Liver (tissue), 9 donors: ENCODE data around the gene LSM12. TPM values are rescaled to one million over a fixed set of nuclear protein-coding genes. Genes with fewer than 3 reads are reported as not detected.

Experiments
- DNase-seq: peaks from one replicate; pipeline ENCODE4 v3.0.0-alpha.2; 2017; ENCODE audit warnings: low spot score
- H3K27ac ChIP-seq, 2 donors: one replicate each; pipeline ENCODE4 v1.7.0; 2013; ENCODE audit warnings: inconsistent platforms in 2 of 2, low read length in 2 of 2, control low read depth in 1 of 2, low read depth in 1 of 2, mild to moderate bottlenecking in 1 of 2
- H3K27me3 ChIP-seq, 4 donors: one replicate each; pipeline versions ENCODE4 v1.6.1 to v1.7.0; 2013; ENCODE audit warnings: low read length in 3 of 4, inconsistent platforms in 1 of 4, mild to moderate bottlenecking in 1 of 4, moderate library complexity in 1 of 4; ENCODE audit not compliant: control insufficient read depth in 4 of 4, insufficient read depth in 4 of 4
- H3K36me3 ChIP-seq, 4 donors: one replicate each; pipeline versions ENCODE4 v1.6.1 to v1.7.0; 2013; ENCODE audit warnings: low read length in 3 of 4, mild to moderate bottlenecking in 3 of 4, low read depth in 1 of 4, moderate library complexity in 1 of 4; ENCODE audit not compliant: control insufficient read depth in 4 of 4, insufficient read depth in 3 of 4
- H3K4me1 ChIP-seq, 4 donors: one replicate each; pipeline versions ENCODE4 v1.6.1 to v1.7.0; 2013; ENCODE audit warnings: low read length in 3 of 4, mild to moderate bottlenecking in 3 of 4, moderate library complexity in 1 of 4; ENCODE audit not compliant: control insufficient read depth in 4 of 4, insufficient read depth in 4 of 4
- H3K4me3 ChIP-seq, 3 donors: one replicate each; pipeline versions ENCODE4 v1.6.1 to v1.7.0; 2013; ENCODE audit warnings: low read length in 3 of 3, control low read depth in 1 of 3, low read depth in 1 of 3, mild to moderate bottlenecking in 1 of 3
- H3K9ac ChIP-seq, 2 donors: one replicate each; pipeline ENCODE4 v1.7.0; 2013; ENCODE audit warnings: low read length in 2 of 2, mild to moderate bottlenecking in 2 of 2, moderate library complexity in 2 of 2, control low read depth in 1 of 2, low read depth in 1 of 2
- H3K9me3 ChIP-seq, 4 donors: one replicate each; pipeline versions ENCODE4 v1.6.1 to v1.7.0; 2013; ENCODE audit warnings: low read length in 3 of 4; ENCODE audit not compliant: control insufficient read depth in 4 of 4
- FOXA1 ChIP-seq: IDR thresholded peaks from 2 replicates; pipeline ENCODE4 v1.6.1; 2016; ENCODE audit warnings: antibody characterized with exemption
- GABPA ChIP-seq, 2 donors: IDR thresholded peaks in 1 of 2; conservative IDR thresholded peaks in 1 of 2; 2 replicates each; pipeline ENCODE4 v1.6.1; 2016; ENCODE audit warnings: antibody characterized with exemption in 2 of 2, mild to moderate bottlenecking in 1 of 2, moderate library complexity in 1 of 2
- HNF4A ChIP-seq, 2 donors: conservative IDR thresholded peaks; 2 replicates each; pipeline ENCODE4 v1.6.1; 2016; ENCODE audit warnings: antibody characterized with exemption in 2 of 2, mild to moderate bottlenecking in 2 of 2
- HNF4G ChIP-seq: IDR thresholded peaks from 2 replicates; pipeline ENCODE4 v1.6.1; 2016; ENCODE audit warnings: antibody characterized with exemption
- NR2F2 ChIP-seq: IDR thresholded peaks from 2 replicates; pipeline ENCODE4 v1.6.1; 2016; ENCODE audit warnings: antibody characterized with exemption
- RAD21 ChIP-seq, 2 donors: IDR thresholded peaks; 2 replicates each; pipeline ENCODE4 v1.6.1; 2016; ENCODE audit warnings: antibody characterized with exemption in 2 of 2, mild to moderate bottlenecking in 2 of 2
- SP1 ChIP-seq: IDR thresholded peaks from 2 replicates; pipeline ENCODE4 v1.6.1; 2018; ENCODE audit warnings: antibody characterized with exemption, mild to moderate bottlenecking
- YY1 ChIP-seq: IDR thresholded peaks from 2 replicates; pipeline ENCODE4 v1.6.1; 2016; ENCODE audit warnings: antibody characterized with exemption, mild to moderate bottlenecking
- WGBS: extraction: QIAGEN DNeasy Blood & Tissue Kit; methylation state at CpG from one replicate; pipeline ENCODE4 v1.1.7; 2013; 5-methylcytosine and 5-hydroxymethylcytosine counted together
- polyA plus RNA-seq, 2 donors: library from polyadenylated mRNA; stranded (reverse) in 1 of 2; unstranded in 1 of 2; fragments of 200-250 nt in 1 of 2; fragments of >200 nt in 1 of 2; fragmentation: Nextera tagmentation in 1 of 2; extraction: Ambion mirVana in 1 of 2; gene quantifications; one replicate each; pipeline versions ENCODE4 v1.2.1 to v1.2.3, GENCODE V29; 2013 to 2015
- total RNA-seq, 2 donors: library from RNA; depleted of rRNA; stranded (reverse); fragments of >200 nt; gene quantifications; one replicate each; pipeline ENCODE4 v1.2.3, GENCODE V29; 2014
- TF ChIP-seq, protein P1 (sequence below): IDR thresholded peaks from 2 replicates; pipeline ENCODE4 v1.6.1; 2016; ENCODE audit warnings: antibody characterized with exemption
- TF ChIP-seq, protein P2 (sequence below): IDR thresholded peaks from 2 replicates; pipeline ENCODE4 v1.6.1; 2016; ENCODE audit warnings: antibody characterized with exemption, mild to moderate bottlenecking
- TF ChIP-seq, protein P3 (sequence below): fragments of 150-350 bp; IDR thresholded peaks from 2 replicates; pipeline ENCODE4 v1.5.1; 2017; ENCODE audit warnings: improper control_type of control experiment, low read depth, low read length; ENCODE audit not compliant: missing input control
- TF ChIP-seq, protein P4 (sequence below): IDR thresholded peaks from 2 replicates; pipeline ENCODE4 v1.6.1; 2016; ENCODE audit warnings: antibody characterized with exemption
- TF ChIP-seq, protein P5 (sequence below): IDR thresholded peaks from 2 replicates; pipeline ENCODE4 v1.6.1; 2016; ENCODE audit warnings: antibody characterized with exemption
- donor health status: healthy.
- donor health status: healthy.
- donor health status: healthy.
- donor health status: healthy.
- donor health status: healthy.

The LSM12 gene
- total and polyA plus RNA-seq, 4 donors, result 12.1 to 31.9 (median 15.1) TPM

DNA sequence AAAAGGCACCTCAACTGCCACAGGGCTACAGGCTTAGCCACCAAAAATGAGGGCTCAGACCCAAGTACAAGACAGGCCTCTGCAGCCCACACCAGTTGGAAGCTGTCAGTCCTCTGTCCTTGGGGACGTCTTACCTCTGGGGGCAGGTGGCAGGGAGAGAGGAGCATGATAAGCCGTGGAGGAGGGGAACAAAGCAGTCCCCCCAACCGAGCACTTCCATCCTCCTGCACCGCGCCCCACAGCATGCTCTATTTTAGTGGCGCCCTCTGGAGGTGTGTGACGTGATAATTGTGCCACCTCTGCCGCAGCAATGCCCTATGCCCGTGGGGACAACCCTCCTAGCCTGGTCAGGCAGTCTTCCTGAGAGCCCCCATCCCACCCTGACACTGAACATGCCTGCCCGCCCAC is 17.7 kb upstream of the LSM12 start:
- no peaks in the 10 kb centered on the region for H3K27me3 ChIP-seq
- H3K4me3 ChIP-seq, result no peak overlapping the region
- no peaks in the 10 kb centered on the region for H3K9me3 ChIP-seq
- TF ChIP-seq, protein P1, sequence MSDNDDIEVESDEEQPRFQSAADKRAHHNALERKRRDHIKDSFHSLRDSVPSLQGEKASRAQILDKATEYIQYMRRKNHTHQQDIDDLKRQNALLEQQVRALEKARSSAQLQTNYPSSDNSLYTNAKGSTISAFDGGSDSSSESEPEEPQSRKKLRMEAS, result no peak
- TF ChIP-seq, protein P2, sequence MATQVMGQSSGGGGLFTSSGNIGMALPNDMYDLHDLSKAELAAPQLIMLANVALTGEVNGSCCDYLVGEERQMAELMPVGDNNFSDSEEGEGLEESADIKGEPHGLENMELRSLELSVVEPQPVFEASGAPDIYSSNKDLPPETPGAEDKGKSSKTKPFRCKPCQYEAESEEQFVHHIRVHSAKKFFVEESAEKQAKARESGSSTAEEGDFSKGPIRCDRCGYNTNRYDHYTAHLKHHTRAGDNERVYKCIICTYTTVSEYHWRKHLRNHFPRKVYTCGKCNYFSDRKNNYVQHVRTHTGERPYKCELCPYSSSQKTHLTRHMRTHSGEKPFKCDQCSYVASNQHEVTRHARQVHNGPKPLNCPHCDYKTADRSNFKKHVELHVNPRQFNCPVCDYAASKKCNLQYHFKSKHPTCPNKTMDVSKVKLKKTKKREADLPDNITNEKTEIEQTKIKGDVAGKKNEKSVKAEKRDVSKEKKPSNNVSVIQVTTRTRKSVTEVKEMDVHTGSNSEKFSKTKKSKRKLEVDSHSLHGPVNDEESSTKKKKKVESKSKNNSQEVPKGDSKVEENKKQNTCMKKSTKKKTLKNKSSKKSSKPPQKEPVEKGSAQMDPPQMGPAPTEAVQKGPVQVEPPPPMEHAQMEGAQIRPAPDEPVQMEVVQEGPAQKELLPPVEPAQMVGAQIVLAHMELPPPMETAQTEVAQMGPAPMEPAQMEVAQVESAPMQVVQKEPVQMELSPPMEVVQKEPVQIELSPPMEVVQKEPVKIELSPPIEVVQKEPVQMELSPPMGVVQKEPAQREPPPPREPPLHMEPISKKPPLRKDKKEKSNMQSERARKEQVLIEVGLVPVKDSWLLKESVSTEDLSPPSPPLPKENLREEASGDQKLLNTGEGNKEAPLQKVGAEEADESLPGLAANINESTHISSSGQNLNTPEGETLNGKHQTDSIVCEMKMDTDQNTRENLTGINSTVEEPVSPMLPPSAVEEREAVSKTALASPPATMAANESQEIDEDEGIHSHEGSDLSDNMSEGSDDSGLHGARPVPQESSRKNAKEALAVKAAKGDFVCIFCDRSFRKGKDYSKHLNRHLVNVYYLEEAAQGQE, result no peak
- TF ChIP-seq HNF4G (no peak), RAD21 (IDR thresholded peaks at IDR 0.05) (peak in 1 of 2 donors; percentile 49), NR2F2 (no peak), FOXA1 (no peak), HNF4A (conservative IDR thresholded peaks at IDR 0.05) (no peak), YY1 (no peak), GABPA (IDR thresholded peaks at IDR 0.05 in 1 of 2, conservative IDR thresholded peaks at IDR 0.05 in 1 of 2) (no peak), SP1 (no peak)
- TF ChIP-seq, protein P3, sequence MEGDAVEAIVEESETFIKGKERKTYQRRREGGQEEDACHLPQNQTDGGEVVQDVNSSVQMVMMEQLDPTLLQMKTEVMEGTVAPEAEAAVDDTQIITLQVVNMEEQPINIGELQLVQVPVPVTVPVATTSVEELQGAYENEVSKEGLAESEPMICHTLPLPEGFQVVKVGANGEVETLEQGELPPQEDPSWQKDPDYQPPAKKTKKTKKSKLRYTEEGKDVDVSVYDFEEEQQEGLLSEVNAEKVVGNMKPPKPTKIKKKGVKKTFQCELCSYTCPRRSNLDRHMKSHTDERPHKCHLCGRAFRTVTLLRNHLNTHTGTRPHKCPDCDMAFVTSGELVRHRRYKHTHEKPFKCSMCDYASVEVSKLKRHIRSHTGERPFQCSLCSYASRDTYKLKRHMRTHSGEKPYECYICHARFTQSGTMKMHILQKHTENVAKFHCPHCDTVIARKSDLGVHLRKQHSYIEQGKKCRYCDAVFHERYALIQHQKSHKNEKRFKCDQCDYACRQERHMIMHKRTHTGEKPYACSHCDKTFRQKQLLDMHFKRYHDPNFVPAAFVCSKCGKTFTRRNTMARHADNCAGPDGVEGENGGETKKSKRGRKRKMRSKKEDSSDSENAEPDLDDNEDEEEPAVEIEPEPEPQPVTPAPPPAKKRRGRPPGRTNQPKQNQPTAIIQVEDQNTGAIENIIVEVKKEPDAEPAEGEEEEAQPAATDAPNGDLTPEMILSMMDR, result peak; percentile 27
- TF ChIP-seq, protein P4, sequence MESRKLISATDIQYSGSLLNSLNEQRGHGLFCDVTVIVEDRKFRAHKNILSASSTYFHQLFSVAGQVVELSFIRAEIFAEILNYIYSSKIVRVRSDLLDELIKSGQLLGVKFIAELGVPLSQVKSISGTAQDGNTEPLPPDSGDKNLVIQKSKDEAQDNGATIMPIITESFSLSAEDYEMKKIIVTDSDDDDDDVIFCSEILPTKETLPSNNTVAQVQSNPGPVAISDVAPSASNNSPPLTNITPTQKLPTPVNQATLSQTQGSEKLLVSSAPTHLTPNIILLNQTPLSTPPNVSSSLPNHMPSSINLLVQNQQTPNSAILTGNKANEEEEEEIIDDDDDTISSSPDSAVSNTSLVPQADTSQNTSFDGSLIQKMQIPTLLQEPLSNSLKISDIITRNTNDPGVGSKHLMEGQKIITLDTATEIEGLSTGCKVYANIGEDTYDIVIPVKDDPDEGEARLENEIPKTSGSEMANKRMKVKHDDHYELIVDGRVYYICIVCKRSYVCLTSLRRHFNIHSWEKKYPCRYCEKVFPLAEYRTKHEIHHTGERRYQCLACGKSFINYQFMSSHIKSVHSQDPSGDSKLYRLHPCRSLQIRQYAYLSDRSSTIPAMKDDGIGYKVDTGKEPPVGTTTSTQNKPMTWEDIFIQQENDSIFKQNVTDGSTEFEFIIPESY, result no peak
- TF ChIP-seq, protein P5, sequence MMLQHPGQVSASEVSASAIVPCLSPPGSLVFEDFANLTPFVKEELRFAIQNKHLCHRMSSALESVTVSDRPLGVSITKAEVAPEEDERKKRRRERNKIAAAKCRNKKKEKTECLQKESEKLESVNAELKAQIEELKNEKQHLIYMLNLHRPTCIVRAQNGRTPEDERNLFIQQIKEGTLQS, result no peak
- H3K36me3 ChIP-seq, result peaks cover 2 to 34% (median 24%) of the 10 kb centered on the region in 4 donors
- 76% methylated on average over 10 of the region's 10 CpGs for WGBS
- H3K9ac ChIP-seq, result no peak overlapping the region
- H3K27ac ChIP-seq, result no peak overlapping the region
- peaks cover 0 to 6% (median 0%) of the 10 kb centered on the region in 4 donors for H3K4me1 ChIP-seq
- DNase-seq, result no peak

DNA sequence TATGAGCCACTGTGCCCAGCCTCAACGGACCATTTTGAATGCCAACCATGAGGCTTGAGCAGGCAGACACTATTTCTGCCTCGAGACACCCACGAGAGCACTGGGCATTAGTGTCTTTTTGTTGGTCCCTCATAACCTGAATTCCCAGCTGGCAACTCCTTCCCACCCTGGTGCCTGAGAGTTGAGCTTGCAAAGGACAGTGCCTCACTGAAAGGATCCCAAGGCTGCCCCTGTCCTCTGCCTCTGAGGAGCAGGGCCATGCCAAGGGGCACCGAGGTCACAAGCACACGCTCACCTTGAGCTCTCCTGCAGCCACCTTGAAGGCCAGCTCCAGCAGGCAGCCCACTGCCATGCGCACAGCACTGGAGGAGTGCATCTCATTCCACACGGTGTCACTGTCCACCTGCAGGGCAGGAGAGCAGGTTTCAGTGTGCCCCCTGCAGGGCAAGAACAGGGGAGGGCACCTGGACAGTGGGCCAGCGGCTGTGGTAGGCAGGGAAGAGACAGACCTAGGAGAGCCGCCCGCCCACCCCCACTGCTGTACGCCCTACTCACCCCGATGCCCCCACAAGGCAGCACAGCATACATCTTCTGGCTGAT is 16.9 kb upstream of the LSM12 start:
- Histone ChIP-seq H3K27me3 (no peaks in the 10 kb centered on the region), H3K9me3 (no peaks in the 10 kb centered on the region), H3K9ac (no peak overlapping the region), H3K4me3 (no peak overlapping the region), H3K36me3 (peaks cover 0 to 40% (median 21%) of the 10 kb centered on the region in 4 donors), H3K4me1 (peaks cover 0 to 6% (median 0%) of the 10 kb centered on the region in 4 donors), H3K27ac (no peak overlapping the region)
- 83% methylated on average over 12 of the region's 12 CpGs for WGBS
- TF ChIP-seq, protein P3, result peak; percentile 76
- TF ChIP-seq RAD21 (IDR thresholded peaks at IDR 0.05), result peak; percentile 82 to 90
- TF ChIP-seq YY1, result no peak
- DNase-seq, result no peak
